ENCODE measurements around the gene FNDC3B.
"Not testable (repeated sequence)": the region's sequence is repeated elsewhere in the genome, so short reads cannot be mapped to it uniquely, and the experiment has no call there.

FNDC3B gene

DNA sequence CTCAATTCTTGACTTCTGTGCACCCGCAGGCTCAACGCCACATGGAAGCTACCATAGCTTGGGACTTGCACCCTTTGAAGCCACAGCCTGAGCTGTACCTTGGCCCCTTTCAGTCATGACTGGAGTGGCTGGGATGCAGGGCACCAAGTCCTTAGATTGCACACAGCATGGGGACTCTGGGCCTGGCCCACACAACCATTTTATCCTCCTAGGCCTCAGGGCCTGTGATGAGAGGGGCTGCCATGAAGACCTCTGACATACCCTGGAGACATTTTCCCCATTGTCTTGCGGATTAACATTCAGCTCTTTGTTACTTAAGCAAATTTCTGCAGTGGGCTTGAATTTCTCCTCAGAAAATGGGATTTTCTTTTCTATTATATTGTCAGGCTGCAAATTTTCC is 203.1 kb downstream of the FNDC3B start:
- DNase-seq: not testable (repeated sequence)

DNA sequence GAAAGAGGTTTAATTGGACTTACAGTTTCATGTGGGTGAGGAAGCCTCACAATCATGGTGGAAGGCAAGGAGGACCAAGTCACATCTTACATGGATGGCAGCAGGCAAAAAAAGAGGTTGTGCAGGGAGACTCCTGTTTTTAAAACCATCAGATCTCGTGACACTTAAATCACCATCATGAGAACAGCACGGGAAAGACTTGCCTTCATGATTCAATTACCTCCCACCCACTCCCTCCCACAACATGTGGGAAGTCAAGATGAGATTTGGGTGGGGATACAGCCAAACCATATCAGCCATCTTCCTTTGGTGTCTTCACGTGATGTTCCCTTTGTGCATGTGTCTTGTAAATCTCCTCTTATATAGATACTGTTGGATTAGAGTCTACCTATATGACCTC is 204.0 kb downstream of the FNDC3B start:
- peak in 1 of 2 donors; percentile 37 for DNase-seq

DNA sequence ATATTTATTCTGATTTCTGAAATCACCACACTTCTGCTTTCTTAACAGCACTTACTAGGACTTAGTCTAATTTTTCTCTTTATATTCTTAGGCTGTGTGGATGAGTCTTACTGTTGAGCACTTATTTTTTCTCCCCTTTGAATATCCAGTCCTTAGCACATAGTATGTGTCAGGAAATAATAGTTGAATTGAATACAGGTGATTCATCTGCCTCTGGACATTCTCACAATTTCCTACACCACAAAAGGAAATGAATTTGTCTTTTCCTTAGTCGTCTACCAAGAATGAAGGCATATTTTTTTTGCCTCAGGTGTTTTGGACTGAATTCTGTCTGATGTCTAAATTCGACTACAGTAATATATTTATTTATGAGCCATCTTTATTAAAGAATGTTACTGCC is 204.6 kb downstream of the FNDC3B start:
- DNase-seq: no peak

DNA sequence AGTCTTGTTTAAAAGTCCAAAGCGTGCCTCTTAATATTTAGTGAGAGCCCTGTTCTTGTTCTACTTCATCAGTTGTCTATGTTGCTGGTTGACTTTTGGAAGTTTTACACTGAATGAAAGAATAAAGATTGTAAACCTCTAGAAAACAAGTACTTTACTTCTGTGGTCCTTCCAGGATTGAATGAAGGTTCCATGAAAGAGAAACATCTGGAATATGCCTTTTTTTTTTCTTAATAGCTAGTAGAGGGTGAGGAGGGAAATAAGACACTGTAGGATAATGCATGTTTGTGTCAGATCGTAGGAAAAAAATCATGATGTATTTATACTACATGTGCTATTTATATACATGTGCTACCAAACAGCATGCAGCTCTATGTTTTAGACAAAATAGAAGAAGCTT is 205.9 kb downstream of the FNDC3B start:
- DNase-seq: no peak

DNA sequence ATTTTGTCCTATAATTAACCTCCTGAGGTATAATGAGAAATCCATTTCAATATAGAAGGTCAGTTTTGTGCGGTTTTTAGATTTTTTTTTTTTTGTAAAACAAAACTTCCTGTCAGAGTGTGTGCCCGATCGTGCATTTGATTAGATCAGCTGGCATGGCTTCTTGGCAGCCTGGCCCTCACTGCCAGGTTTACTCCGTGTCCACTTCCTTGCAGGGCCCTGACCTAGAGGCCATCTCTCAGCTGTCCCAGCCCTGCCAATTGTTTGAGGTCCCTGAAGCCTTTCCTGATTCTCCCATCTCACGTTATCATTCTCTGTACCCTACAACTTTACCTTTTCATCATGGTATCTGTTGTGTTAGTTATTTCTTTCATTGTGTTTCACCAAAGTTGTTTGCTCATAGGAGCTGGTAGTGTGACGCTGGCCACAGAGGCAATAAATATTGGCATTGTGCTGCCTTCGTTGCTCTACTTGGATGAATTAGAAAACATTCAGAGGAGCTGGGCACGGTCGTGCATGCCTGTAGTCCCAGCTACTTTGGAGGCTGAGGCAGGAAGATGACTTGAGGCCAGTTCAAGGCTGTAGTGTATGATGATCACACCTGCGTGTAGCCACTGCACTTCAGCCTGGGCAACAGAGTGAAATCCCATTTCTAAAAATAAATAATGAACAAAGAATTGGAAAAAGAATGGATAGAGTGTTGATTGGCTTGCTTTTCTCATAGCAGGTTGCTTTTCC is 206.9 kb downstream of the FNDC3B start:
- DNase-seq: no peak

DNA sequence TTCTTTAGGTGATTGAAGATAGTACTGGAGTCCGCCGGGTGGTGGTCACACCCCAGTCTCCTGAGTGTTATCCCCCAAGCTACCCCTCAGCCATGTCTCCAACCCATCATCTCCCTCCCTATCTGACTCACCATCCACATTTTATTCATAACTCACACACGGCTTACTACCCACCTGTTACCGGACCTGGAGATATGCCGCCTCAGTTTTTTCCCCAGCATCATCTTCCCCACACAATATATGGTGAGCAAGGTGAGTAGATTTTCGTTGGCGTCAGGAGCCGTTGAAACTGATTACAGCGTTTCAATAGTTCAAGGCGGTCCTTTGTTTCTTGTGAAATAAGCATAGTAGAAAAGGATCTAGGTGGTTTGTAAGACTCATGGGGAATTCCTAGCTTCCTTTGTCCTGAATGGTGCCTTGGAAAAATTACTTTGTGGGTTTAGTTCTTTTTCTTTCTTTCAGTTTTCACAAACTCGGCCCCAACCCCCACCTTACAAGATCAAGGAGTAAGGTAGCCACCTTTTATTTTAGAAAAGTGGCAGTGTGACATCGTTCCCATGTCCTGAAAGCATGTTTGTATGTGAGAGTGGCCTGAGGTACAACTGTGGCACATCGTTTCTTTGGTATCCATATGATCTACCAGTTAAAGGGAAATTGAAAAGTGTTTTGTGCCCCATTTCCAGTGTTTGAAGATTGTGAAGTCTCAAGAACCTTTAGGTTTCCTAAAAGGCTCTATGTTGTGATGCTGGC is 208.3 kb downstream of the FNDC3B start:
- no peak for DNase-seq

DNA sequence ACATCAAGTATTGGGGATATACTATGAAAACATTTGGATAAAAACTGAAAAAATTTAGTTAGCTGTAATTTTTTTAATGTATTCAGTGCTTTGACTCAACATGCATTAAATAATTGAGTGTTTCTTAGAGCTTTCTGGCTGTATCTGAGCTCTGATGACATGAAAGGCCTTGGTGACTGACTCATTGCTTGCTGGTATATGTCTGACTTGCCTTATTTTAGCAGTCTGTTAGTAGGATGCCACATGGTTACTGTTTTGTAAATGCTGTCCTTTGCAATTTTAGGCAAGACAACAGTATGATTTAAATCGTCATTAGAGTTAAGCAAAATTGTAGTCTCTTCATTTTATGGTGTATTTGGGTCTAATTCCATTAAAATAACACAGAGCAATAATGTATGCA is 209.7 kb downstream of the FNDC3B start:
- DNase-seq: peak in 1 of 2 donors; percentile 15

DNA sequence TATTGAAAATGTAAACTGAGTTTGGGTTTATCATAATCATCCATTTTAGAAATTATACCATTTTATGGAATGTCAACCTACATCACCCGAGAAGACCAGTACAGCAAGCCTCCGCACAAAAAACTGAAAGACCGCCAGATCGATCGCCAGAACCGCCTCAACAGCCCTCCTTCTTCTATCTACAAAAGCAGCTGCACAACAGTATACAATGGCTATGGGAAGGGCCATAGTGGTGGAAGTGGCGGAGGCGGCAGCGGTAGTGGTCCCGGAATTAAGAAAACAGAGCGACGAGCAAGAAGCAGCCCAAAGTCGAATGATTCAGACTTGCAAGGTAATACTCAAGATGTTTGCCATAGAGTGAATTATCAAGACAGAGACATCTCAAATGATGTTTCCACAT is 211.8 kb downstream of the FNDC3B start:
- no peak for DNase-seq

DNA sequence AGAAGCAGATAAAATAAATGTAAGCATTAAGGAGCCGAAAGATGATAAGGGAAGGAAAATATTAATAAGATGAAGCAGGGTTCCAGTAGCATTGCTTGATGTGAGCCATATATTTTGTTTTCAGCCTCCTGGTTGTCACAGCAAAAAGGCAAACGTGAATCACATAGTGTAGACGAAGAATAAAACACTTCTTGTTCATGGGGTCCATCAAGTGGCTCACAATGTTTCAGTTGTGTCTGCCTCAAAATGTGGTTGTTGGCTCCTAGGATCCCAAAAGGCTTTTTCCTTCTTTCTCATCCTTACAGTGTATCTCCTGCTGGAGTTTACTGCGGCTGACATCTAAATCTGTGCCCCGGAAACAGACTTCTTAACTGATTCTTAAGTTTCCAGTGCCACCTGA is 213.8 kb downstream of the FNDC3B start:
- DNase-seq: no peak

DNA sequence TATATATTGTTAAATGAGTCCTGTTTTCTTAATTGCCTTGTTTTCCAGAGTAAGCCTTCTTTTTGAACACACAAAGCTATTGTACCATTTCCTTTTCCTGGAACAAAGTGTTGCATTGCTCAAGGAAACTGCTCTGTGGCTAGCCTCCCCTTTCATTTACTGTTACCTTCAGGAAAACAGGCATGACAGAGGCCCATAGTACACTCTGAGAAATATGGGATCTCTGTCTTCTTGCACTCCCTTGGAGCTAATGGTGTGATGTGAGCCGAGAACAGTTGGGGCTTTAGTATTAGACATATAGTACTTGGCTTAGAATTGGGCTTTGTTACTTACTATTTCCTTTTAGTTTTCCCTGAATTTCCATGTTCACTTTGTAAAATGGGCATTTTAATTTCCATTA is 215.2 kb downstream of the FNDC3B start:
- no peak for DNase-seq

DNA sequence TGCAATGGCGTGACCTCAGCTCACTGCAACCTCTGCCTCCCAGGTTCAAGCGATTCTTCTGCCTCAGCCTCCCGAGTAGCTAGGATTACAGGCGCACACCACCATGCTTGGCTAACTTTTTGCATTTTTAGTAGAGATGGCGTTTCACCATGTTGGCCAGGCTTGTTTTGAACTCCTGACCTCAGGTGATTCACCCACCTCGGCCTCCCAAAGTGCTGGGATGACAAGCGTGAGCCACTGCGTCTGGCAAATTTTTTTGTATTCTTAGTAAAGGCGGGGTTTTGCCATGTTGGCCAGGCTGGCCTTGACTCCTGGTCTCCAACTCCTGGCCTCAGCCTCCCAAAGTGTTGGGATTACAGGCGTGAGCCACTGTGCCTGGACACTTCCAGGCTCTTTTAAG is 215.9 kb downstream of the FNDC3B start:
- DNase-seq: not testable (repeated sequence)

DNA sequence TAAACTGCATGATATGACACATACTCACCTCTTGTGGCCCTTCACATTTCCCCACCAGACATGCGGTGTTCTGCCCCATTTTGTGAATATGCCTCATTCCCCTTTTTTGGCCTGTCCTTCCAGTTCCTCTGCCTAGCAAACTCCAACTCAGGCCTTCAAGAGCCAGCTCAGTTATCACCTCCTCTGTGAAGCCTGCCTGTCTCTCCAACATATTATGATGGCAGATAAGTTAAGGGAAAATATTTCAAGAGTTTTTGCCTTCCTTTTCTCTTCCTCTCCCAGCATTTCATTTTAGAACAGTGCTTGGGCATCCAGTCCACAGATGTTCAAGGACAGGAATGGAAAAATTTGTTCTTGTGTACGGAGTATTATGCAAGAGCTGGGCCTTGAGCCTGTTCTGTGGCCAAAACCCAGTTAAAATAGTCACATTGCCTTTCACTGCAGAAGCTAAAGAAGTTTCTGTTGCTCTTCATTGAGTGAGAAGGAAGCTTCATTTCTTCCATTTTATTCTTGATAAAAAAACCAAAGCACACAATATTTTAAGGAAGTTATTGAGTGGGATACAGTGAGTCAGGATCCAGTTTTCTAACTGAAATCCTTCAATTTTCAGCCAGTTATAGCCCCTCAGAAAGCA is 216.8 kb downstream of the FNDC3B start:
- peak; percentile 28 to 43 for DNase-seq

DNA sequence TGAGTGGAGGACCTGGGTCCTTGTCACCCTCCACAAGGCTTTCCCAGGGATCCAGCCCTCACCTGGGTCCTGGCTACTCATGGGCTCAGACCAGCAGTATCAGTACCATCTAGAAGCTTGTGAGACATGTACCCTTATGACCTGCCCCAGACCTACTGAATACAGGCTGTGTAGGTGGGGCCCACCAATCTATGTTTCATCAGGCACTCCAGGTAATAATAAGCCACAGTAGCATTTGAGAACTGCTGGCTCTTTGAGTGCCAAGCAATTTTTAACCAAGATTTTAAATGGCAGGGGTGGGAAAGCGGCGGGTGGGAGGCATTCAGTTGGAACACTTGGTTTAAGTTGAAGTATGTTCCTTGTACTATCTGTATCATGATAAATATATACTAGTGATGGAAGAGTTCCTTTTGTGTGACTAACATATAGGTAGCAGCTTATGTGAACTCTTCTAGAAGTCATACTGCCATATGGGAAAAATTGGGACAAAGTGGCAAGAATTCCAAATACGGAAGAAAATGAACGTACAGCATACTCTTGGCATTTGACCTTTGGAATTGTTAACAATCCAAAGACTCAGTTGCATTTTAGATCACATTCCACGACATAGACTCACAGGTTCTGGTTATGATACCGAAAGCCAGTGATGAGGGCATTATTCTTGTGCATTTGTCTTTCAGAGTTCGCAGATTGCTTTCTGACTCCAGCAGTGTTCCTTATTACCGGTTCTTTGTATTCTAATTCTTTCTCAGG is 218.4 kb downstream of the FNDC3B start:
- no peak for DNase-seq

DNA sequence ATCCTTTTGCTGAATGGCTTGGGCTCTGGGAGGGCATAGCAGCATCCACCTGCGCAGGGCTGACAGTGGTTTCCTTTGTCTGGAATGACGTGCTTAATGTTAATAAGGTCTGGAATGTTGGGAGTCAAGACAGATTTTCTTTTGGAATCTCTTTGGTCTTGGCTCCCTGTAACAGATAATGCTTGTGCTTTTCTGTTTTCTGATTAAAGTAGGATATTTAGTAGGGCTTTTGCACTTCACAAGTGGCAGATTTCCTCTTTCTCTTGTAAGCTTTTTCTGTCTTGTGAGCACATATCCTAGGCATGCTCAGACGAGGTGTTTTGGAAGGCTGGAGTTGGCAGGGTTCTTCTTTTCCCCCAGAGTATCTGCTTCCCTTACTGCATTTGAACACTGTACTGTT is 219.2 kb downstream of the FNDC3B start:
- no peak for DNase-seq

DNA sequence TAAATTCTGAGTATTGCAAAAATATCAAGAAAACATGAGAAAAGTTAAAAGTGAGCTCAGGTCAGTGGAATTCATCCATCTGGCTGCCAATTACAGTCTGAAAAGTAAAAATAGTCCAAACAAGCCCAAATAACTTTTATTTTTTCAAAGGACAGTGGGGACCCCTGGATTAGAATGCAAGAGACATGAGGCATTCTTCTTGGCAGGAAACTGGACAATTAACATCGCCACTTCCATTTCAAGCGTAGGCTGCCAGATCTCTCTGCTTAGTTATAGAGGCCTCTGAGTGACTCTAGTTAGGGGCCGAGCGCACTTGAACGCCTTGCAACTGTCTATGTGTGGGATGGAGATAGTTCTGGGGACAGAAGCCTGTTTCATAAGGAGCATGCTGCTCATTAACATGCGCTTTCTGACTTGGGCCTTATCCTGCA is 219.7 kb downstream of the FNDC3B start:
- no peak for DNase-seq

DNA sequence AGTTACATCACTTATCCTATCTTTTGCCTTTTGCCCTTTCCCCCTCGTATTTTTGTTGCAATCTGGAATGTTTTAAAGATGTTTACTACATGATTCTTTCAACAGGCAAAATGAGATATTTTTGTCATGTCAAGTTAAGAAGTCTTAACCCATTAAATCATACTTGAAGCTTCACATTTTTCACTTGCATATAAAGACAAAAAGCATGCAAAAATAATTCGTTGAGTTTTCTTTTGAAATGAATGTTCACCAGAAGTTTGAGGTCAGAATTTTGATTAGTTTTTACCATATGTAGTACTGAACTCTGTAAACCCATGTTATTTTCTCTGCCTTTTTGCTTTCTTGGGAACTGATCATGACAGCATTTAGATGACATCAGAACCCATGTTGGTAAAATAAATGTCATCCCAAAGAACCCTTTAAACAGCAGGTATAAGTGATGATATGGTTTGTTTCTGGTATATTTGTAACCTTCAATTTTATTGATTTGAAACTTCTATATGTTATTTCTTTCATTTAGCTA is 220.4 kb downstream of the FNDC3B start:
- no peak for DNase-seq

DNA sequence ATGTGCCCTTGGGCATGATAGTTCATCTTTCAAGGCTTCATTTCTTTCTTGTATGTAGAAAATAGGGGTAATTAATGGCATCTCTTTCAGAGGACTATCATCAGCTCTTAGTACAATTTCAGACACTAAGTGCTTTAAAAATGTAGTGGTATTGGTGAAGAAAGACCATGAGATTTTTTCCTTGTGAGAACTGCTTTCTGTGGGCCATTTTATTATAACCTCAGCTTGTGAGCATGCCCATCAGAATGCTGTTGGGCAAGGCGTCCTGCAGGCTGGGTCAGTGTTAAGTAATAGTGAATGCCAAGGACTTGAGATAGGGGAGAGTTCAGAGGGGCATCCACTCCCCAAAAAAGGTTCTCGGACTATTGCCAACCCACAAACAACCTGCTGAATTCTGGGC is 221.0 kb downstream of the FNDC3B start:
- DNase-seq: no peak

DNA sequence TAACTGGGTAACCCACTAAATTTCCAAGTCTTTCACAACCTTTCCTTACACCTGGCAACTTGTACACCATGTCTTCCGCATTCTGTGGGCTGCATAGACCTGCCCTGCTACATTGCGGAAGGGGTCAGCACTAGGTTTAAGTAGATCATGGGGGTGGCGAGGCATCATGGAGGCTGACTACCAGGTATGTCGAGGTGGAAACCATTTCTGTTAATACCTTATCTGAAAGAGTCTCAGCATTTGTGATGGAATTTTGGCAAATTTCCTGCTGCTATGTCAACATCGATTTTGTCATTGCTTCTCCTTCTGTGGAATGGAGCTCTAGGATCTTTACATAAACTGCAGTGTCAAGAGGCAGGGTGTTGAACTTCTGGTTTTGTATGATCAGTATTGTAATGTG is 221.7 kb downstream of the FNDC3B start:
- peak in 1 of 2 donors; percentile 30 for DNase-seq

DNA sequence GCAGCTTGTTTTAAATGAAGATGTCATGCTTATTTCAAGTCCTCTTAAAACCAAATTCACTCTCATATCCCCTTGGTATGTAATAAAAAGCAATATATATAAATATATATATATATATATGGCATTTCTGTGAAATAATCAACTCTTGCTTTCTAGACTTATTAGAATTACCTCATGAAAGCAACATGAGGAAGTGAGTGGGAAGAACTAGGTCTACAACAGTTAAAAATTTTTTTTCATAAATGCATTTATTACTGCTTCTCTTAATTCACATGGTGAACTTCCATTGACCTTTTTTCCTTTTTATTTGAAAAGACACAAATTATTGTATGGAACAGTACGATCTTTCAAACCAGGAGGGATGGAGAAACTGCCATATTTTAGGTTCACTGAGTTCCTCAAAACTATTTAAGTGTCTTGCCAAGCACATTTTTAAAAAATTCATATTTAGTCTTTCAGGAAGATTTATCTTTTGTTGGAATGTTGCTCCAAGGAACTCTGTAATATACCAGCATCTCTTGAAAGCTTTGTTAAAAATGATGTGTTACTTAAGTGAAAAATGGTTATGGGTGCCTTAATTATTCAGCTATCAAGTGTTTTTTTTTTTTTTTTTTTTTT is 223.7 kb downstream of the FNDC3B start:
- DNase-seq: peak; percentile 15 to 56

DNA sequence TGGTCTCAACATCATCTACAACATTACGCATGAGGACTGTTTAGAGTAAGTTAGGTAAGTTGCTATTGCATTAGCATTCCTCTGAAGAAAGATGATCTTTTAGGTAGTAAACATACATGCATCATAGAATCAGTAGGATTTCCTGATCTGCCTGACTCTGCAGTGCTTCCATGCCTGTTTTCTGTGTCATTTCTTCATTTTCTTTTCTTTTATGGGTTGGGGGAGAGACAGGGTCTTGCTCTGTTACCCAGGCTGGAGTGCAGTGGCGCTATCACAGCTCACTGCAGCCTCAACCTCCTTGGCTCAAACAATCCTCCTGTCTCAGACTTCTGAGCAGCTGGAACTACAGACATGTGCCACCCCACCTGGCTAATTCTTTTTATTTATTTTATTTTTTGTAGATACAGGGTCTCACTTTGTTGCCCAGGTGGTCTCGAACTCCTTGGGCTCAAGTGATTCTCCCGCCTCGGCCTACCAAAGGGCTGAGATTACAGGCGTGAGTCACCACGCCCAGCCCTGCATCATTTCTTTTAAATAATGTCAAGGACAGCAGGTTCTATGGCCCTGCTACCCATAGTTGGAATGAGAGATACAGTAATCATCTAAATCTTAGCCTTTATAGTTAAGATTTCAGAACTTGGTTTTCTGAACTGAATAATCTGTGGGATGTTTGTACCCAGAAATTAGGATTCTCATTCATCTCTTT is 224.6 kb downstream of the FNDC3B start:
- no peak for DNase-seq

DNA sequence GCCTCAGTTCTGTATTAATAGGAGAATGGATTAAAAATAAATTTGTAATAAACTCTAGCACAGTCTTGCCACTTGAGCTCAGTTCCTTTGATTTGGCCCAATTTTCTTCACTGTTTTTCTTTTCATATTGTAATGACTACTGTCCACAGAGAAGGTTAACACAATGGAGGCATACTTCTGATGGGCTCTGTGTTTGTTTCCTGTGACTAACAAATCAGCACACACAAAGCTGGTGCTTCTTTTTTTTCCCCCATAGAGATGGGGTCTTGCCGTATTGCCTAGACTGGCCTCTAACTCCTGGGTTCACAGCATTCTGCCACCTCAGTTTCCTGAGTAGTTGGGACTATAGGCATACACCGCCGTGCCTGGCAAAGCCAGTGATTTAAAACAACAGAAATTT is 226.7 kb downstream of the FNDC3B start:
- no peak for DNase-seq

DNA sequence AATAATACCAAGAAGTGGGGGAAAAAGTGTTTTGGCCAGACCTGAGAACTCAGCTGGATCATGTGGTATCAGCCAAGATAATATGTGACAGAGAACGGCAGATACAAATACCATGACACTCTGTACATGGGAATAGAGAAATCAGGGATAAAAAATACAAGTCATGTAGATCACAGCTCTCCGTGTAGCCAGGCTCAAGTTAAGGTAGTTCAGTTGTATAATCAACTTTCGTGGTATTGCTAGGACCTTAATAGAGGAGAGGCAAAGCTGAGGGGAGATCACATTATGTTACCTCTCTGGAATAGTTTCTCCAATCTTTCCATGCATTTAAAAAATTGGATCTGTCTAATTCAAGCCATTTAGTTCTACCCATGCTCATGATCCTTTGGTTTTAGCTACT is 229.0 kb downstream of the FNDC3B start:
- DNase-seq: no peak

All from inflammatory macrophage (primary cell).